NCI-H460 (cell line): ENCODE data around the gene MUC22. TPM values are rescaled to one million over a fixed set of nuclear protein-coding genes. Genes with fewer than 3 reads are reported as not detected.

Source experiments
- DNase-seq: peaks from one replicate; pipeline ENCODE4 v3.0.0-alpha.2; 2016; ENCODE audit warnings: low read depth; ENCODE audit errors: extremely low read depth
- small RNA-seq, 2 experiments: library from RNA; depleted of rRNA; stranded (forward); fragments of <200 nt; gene quantifications; one replicate each; pipeline ENCODE3, GENCODE V24; 2014
- total RNA-seq: library from RNA; depleted of rRNA; stranded (reverse); fragments of >200 nt; shearing (Covaris generic); gene quantifications from 2 replicates; pipeline ENCODE4 v1.2.3, GENCODE V29; 2014; rRNA removed

Gene MUC22
- total RNA-seq, 1 experiment from 2014 or later: not detected

DNA sequence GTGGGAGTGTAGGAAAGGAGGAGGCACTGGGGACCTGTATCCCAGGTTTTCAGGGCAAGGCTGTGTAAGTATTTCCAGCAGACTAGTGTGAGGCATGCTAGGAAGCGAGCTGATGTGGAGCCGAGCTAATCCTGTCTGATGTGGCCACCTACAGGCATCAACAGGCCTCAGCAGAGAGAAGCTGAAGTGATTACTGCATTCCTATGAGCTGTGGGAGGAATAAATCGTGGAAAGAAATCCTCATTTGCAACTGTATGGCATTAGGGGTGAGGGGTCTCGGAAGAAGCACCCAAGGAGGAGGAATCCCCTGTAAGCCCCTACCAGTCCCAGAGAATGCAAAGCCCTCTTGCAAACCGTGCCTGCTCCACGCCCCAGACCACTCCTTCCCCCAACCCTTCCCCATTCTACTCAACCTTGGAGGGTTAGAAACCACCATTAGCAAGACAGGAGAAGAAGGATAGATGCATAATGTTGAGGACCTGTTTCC, 60.5 kb downstream of the MUC22 start:
- DNase-seq: peak; percentile 42

DNA sequence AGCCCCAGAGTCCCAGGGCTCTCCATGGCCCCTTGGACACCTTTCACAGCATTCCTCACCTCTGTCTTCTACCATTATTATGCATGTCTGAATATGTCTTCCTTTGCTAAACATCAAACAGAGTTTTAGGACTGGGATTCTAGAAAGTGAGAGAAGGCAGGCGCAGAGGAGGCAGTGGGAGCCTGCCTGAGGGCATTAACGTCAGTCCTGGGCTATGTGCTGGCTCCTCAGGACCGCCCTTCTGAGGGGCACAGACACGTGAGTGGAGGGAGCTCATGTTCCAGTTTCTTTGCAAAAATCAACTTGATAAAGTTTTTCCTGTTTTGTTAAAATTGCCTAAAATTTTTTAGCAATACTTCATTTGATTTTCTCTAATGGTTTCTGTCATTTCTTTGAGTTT, 64.1 kb downstream of the MUC22 start:
- DNase-seq: no peak

DNA sequence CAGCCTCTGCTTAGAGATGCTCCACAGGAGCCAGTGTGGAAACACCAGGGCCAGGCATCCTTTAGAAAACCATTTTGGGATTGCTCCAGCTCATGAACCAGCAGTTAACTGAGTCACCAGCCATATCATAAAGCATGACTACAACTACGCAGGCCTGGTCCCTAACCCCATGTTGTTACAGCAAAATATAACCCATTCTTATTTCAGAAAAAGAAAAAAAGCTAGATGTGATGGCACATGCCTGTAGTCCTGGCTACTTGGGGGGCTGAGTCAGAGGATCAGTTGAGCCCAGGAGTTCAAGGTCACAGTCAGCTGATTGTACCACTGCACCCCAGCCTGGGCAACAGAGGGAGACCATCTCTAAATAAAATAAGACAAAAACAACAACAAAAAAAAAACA, 65.3 kb downstream of the MUC22 start:
- no peak for DNase-seq

DNA sequence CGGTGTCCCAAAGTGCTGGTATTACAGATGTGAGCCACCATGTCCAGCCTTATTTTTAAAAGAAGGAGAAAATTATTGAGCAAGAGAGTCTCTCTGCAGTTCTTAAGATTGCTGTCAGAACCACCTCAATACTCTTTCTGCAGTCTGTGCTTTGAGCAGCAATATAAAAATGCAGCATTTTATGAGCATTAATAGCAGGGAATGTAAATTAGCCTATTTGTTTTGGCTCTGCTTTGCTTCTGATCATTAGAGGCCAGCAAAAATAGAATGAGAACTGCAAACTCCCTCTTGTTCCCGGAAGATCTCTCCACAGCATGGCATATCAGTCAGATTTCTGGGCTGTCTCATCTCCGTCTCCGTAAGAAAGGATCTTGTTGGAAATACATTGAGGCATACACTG, 66.3 kb downstream of the MUC22 start:
- no peak for DNase-seq

DNA sequence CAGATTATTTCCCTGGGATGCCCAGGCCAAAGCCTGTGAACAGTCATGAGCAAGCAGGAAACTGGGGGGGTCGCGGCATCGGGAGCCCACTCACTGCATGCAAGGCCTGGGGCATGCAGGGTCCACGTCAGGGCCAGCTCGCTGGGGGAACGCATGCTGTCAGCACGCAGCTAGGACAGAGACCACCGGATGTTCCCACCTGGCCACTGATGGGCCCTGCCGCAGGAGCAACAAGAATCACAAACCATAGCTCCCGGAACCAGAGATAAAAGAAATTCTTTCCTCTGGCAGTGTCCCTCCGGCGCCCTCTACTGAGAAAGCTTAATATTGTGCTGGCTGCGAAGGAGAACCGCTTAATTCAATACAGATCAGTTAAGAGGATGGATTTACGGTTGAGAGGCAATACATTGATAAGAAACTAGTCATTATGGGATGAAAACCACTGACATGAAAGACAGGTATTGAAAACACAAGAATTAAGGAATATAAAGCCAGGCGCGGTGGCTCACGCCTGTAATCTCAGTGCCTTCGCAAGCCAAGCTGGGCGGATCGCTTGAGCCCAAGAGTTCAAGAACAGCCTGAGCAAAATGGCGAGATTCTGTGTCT, 69.5 kb downstream of the MUC22 start:
- no peak for DNase-seq

DNA sequence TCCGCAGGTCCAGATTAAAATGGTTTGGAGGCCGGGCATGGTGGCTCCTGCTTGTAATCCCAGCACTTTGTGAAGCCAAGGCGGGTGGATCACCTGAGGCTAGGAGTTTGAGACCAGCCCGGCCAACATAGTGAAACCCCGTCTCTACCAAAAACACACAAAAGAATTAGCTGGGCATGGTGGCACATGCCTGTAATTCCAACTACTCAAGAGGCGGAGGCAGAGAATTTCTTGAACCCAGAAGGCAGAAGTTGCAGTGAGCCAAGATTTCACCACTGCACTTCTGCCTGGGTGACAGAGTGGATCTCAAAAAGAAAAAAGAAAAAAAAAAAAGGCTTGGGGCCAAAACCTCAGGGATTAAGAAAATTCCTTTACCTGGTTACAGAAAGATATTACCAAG, 71.6 kb downstream of the MUC22 start:
- DNase-seq: no peak

DNA sequence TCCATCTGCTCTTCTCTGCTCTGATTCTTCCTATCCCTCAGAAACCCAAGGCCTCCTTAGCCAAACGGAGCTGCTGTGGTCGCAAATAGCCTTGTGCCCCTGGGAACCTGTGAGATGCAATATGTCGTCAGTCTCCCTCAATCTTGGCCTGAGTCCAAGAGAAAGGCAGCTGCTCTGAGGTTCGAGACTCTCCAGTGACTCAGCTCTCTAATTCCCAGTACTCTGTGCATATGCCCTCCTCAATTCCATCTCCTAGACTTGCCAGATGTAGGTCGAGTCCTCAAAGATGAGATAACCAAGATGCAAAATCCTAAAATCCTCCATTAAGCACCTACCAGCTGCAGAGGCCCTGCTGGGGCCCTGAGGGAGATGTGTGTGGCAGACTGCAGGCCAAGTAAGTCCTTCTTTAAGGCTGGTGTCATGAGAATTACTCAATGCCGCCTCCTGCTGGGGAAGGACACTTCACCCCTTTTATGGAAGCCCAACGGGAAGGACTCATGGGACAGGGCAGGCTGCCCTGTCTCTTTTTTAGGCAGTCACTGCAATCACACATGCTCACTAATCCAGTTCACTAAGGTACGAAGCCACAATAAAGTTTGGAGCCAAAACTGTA, 73.6 kb downstream of the MUC22 start:
- DNase-seq: no peak

Small RNA genes within 50 kb of the gene (small RNA-seq; reads per million reads assigned to genes)
- gene RNU6-1133P: 0 to 0.35 reads per million in 2 experiments

Other genes with a start within 250 kb of the MUC22 start
- 18.4 and 23.8 TPM in 2 replicates for gene DDR1, start 126.0 kb upstream of the MUC22 start, total RNA-seq
- 16.2 and 16.9 TPM in 2 replicates for gene GTF2H4, start 102.3 kb upstream of the MUC22 start, total RNA-seq
- gene VARS2, start 96.2 kb upstream of the MUC22 start, total RNA-seq: 17.7 and 24.6 TPM in 2 replicates
- not detected in 2 replicates for gene SFTA2, start 78.3 kb upstream of the MUC22 start, total RNA-seq
- 0.15 TPM in 1 of 2 replicates, not detected in the other for gene MUCL3, start 69.5 kb upstream of the MUC22 start, total RNA-seq
- gene MUC21, start 26.8 kb upstream of the MUC22 start, total RNA-seq: not detected in 2 replicates
- gene C6orf15, start 102.1 kb downstream of the MUC22 start, total RNA-seq: not detected in 2 replicates
- gene PSORS1C1, start 104.3 kb downstream of the MUC22 start, total RNA-seq: 0.09 and 0.37 TPM in 2 replicates
- not detected in 2 replicates for gene CDSN, start 110.0 kb downstream of the MUC22 start, total RNA-seq
- gene PSORS1C2, start 128.6 kb downstream of the MUC22 start, total RNA-seq: not detected in 2 replicates
- gene CCHCR1, start 147.3 kb downstream of the MUC22 start, total RNA-seq: 8.6 and 10.7 TPM in 2 replicates
- 5.6 and 5.8 TPM in 2 replicates for gene TCF19, start 148.1 kb downstream of the MUC22 start, total RNA-seq
- not detected in 2 replicates for gene POU5F1, start 160.2 kb downstream of the MUC22 start, total RNA-seq